T47D (cell line): ENCODE results near the gene CYP8B1.
A peak's percentile ranks its signal among the peaks of the same experiment; 100 is the strongest.

Source experiments
- DNase-seq, 2 experiments: peaks; one replicate each; pipeline versions ENCODE4 v3.0.0 to v3.0.0-alpha.2; 2011 to 2012; ENCODE audit warnings: low read depth in 1 of 2, low spot score in 1 of 2
- JUND ChIP-seq: IDR thresholded peaks from 2 replicates; pipeline ENCODE4 v1.6.1; 2012; ENCODE audit warnings: low read depth
- in situ Hi-C: cut with HindIII; loops from 2 replicates; pipeline ENCODE4 v1.10.0; 2016; ENCODE audit warnings: low sequenced_read_pairs, low pct_unique_long_range_greater_than_20kb

CYP8B1 gene

GRCh38 chr3:42877881-42878280 lies 2.2 kb upstream of the CYP8B1 start:
- no peak for TF ChIP-seq JUND
- no peak for DNase-seq
- in situ Hi-C loops, result no loop called here

- no peak for TF ChIP-seq JUND
- no peak for DNase-seq
- in situ Hi-C loops, result no loop called here
Observed at GRCh38 chr3:42876940-42877720, 1.5 kb upstream of the CYP8B1 start.

- DNase-seq, result no peak
- no peak for TF ChIP-seq JUND
- in situ Hi-C loops, result no loop called here
Observed at GRCh38 chr3:42876401-42876800, 722 bp upstream of the CYP8B1 start.

GRCh38 chr3:42874749-42875148 lies 930 bp downstream of the CYP8B1 start:
- DNase-seq, result no peak
- no peak for TF ChIP-seq JUND
- in situ Hi-C loops, result no loop called here

- no peak for DNase-seq
- in situ Hi-C loops, result no loop called here
- TF ChIP-seq JUND, result no peak
Observed at GRCh38 chr3:42873221-42873982, 2.3 kb downstream of the CYP8B1 start.

GRCh38 chr3:42872718-42873117 lies 3.0 kb downstream of the CYP8B1 start:
- DNase-seq, result no peak
- in situ Hi-C loops, result no loop called here
- no peak for TF ChIP-seq JUND

GRCh38 chr3:42871592-42872196 lies 4.0 kb downstream of the CYP8B1 start:
- peak in 1 of 2 experiments; percentile 17 for DNase-seq
- in situ Hi-C loops, result no loop called here
- TF ChIP-seq JUND, result no peak

DNA sequence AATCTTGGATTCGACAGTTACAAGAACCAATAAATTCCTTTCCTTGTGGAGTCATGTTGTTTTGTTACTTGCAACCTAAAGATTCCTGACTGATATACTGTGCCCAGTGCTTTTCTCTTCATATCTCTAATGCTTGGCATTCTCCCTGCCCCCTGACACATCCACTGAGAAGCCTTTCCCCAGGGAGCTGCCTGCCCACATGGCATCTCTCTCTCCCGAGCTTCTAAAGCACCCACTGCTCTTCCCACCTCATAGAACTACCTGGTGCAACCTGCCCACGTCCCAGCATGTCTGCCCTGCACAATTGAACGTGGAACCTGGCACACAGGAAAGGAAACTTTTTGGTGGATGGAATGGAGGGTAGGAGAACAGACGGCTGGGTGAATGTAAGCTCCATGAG lies 6.8 kb downstream of the CYP8B1 start:
- DNase-seq, result no peak
- TF ChIP-seq JUND, result no peak
- in situ Hi-C loops, result no loop called here

DNA sequence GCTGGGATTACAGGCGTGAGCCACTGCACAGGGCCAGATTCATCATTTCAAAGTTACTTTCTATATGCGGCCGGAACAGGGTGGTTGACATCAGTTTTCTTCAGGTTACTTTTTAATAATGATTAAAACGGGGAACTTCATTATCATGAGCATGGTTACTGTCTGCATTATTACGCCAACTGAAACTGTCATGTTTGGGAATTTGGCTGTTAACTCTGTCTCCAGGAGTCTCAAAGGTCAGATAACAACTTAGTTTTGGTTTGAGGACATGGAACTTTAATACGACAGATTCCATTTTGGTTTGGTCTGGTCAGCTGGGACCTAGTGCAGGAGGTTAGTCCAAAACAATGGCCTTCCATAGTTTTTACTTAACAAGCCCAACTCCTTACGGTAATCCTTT lies 8.5 kb downstream of the CYP8B1 start:
- TF ChIP-seq JUND, result no peak
- in situ Hi-C loops, result no loop called here
- DNase-seq, result no peak

DNA sequence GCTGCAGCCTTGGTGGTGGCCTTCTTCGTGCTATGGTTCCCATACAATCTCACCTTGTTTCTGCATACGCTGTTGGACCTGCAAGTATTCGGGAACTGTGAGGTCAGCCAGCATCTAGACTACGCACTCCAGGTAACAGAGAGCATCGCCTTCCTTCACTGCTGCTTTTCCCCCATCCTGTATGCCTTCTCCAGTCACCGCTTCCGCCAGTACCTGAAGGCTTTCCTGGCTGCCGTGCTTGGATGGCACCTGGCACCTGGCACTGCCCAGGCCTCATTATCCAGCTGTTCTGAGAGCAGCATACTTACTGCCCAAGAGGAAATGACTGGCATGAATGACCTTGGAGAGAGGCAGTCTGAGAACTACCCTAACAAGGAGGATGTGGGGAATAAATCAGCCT lies 10.4 kb downstream of the CYP8B1 start:
- TF ChIP-seq JUND, result no peak
- DNase-seq, result no peak
- in situ Hi-C loops, result no loop called here

GRCh38 chr3:42864321-42864950 lies 11.2 kb downstream of the CYP8B1 start:
- no peak for DNase-seq
- in situ Hi-C loops, result no loop called here
- TF ChIP-seq JUND, result no peak

- TF ChIP-seq JUND, result no peak
- in situ Hi-C loops, result no loop called here
- no peak for DNase-seq
Observed at GRCh38 chr3:42856544-42856943, 19.1 kb downstream of the CYP8B1 start.
